Psoas muscle (tissue), 8 donors: ENCODE results near the gene SLC49A4. TPM values are rescaled to one million over a fixed set of nuclear protein-coding genes. Genes with fewer than 3 reads are reported as not detected.

Experiments
- ATAC-seq, 4 donors: fragments of 200-7000 bp; cut with Tn5 transposase; one replicate each; pipeline ENCODE4 v1.9.1; 2020; ENCODE audit warnings: moderate library complexity in 3 of 4, mild to moderate bottlenecking in 2 of 4
- DNase-seq, 2 donors: peaks; one replicate each; pipeline ENCODE4 v3.0.0-alpha.2; 2020
- H3K27ac ChIP-seq: fragments of 200-600 bp; one replicate; pipeline ENCODE4 v1.8.0; 2022
- H3K27me3 ChIP-seq, 3 donors: fragments of 200-600 bp in 1 of 3; one replicate each; pipeline versions ENCODE4 v1.6.1 to v1.8.0; 2013 to 2022; ENCODE audit warnings: low read length in 2 of 3, mild to moderate bottlenecking in 2 of 3, moderate library complexity in 1 of 3; ENCODE audit not compliant: insufficient read depth in 3 of 3
- H3K36me3 ChIP-seq, 2 donors: fragments of 200-600 bp in 1 of 2; one replicate each; pipeline versions ENCODE4 v1.6.1 to v1.8.0; 2013 to 2022; ENCODE audit warnings: low read depth in 1 of 2, mild to moderate bottlenecking in 1 of 2, moderate library complexity in 1 of 2; ENCODE audit not compliant: insufficient read depth in 1 of 2
- H3K4me1 ChIP-seq: fragments of 200-600 bp; one replicate; pipeline ENCODE4 v1.8.0; 2022
- H3K4me3 ChIP-seq: fragments of 200-600 bp; one replicate; pipeline ENCODE4 v1.8.0; 2022; ENCODE audit warnings: mild to moderate bottlenecking
- H3K9me3 ChIP-seq: fragments of 200-600 bp; one replicate; pipeline ENCODE4 v1.8.0; 2022
- WGBS, 3 donors: extraction: QIAGEN DNeasy Blood & Tissue Kit; methylation state at CpG; one replicate each; pipeline versions ENCODE4 v1.1.6 to v1.1.7; 2013; 5-methylcytosine and 5-hydroxymethylcytosine counted together
- intact Hi-C, 2 donors: fragments of 100-400 bp; cut with DNase I; formaldehyde crosslinking; loops; one replicate each; pipeline versions ENCODE4 v1.11.0 to v1.14.2; 2022
- polyA plus RNA-seq, 3 donors: library from polyadenylated mRNA; stranded (reverse); fragments of 200-250 nt; gene quantifications; one replicate each; pipeline ENCODE4 v1.2.3, GENCODE V29; 2013
- total RNA-seq, 4 donors: library from RNA; stranded (reverse); fragmentation: NEBNext Ultra II Directional in 2 of 4; extraction: Animal tissue kit (Norgen Biotek cat#: 25700) in 2 of 4; gene quantifications; one replicate each; pipeline versions ENCODE4 v1.2.1 to v1.2.4, GENCODE V29; 2021 to 2023
- TF ChIP-seq, protein P1 (sequence below): fragments of 200-600 bp; IDR thresholded peaks from one replicate; pipeline ENCODE4 v1.8.0; 2022; ENCODE audit warnings: antibody characterized with exemption
- donor health status: healthy with polysubstance abuse.
- donor health status: DM: no; HTN: no; CAD: no; lungs with moderate emphysema.
- donor health status: Bipolar disorder and iron deficiency.
- donor health status: healthy.
- donor health status: DM: yes; HTN: yes; CAD: no.
- donor health status: DM: no; HTN: no; CAD: no.
- donor health status: DM: no; HTN: no; CAD: no.
- donor health status: DM: yes; HTN: yes; CAD: no.

The SLC49A4 gene
- total and polyA plus RNA-seq, 7 donors: 12.5 to 44.2 (median 21.8) TPM

DNA sequence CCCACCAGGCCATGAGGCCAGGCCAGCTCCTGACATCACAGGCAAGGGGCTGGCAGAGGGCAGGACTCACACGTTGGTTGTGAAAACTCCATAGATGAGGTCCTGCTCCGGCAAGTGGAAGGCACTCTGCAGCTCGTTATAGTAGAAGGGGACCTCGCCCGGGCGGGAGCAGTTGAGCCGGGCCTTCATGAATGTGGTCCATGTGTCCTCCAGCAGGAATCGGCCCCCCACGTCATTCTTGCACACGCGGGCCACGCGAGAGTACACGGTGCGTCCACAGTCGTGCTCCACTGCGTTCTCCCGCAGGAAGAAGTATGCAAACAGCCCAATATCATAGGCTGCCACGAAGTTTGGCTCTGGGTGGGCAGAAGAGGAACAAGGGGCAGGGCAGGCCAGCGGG is 131.5 kb downstream of the SLC49A4 start:
- ATAC-seq (no peak), DNase-seq (no peak)
- TF ChIP-seq, protein P1, sequence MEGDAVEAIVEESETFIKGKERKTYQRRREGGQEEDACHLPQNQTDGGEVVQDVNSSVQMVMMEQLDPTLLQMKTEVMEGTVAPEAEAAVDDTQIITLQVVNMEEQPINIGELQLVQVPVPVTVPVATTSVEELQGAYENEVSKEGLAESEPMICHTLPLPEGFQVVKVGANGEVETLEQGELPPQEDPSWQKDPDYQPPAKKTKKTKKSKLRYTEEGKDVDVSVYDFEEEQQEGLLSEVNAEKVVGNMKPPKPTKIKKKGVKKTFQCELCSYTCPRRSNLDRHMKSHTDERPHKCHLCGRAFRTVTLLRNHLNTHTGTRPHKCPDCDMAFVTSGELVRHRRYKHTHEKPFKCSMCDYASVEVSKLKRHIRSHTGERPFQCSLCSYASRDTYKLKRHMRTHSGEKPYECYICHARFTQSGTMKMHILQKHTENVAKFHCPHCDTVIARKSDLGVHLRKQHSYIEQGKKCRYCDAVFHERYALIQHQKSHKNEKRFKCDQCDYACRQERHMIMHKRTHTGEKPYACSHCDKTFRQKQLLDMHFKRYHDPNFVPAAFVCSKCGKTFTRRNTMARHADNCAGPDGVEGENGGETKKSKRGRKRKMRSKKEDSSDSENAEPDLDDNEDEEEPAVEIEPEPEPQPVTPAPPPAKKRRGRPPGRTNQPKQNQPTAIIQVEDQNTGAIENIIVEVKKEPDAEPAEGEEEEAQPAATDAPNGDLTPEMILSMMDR: no peak
- Histone ChIP-seq H3K27me3 (peaks cover 0 to 25% (median 0%) of the 10 kb centered on the region in 3 donors), H3K36me3 (no peaks in the 10 kb centered on the region), H3K4me1 (no peaks in the 10 kb centered on the region), H3K4me3 (no peak overlapping the region), H3K9me3 (no peaks in the 10 kb centered on the region), H3K27ac (no peak overlapping the region)
- intact Hi-C loops: no loop called here
- WGBS, 3 donors: 90 to 92% (median 90%) methylated on average over 20 of the region's 20 CpGs

DNA sequence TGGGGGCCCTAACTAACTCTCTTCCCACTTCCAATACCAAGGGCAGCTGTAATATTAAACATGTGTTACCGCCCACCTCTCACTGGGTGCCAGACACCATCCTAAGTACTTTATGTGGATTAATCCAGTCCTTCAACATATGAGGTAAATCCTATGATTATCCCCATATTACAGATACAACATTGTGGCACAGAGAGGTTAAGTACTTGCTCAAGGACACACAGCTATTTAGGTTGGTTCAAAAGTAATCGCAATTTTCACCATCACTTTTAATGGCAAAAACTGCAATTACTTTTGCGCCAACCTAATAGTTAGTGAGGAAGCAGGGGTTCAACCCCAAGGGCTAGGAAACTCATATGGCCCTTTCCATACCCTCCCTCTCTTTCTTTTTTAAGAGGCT is 131.9 kb downstream of the SLC49A4 start:
- DNase-seq (no peak), ATAC-seq (no peak)
- no peaks in the 10 kb centered on the region for H3K9me3 ChIP-seq
- no peaks in the 10 kb centered on the region for H3K36me3 ChIP-seq
- WGBS, 3 donors: 97 to 99% (median 98%) methylated on average over 3 of the region's 3 CpGs
- no peak overlapping the region for H3K4me3 ChIP-seq
- TF ChIP-seq, protein P1: no peak
- intact Hi-C loops: no loop called here
- no peaks in the 10 kb centered on the region for H3K4me1 ChIP-seq
- no peak overlapping the region for H3K27ac ChIP-seq
- peaks cover 0 to 20% (median 0%) of the 10 kb centered on the region in 3 donors for H3K27me3 ChIP-seq

DNA sequence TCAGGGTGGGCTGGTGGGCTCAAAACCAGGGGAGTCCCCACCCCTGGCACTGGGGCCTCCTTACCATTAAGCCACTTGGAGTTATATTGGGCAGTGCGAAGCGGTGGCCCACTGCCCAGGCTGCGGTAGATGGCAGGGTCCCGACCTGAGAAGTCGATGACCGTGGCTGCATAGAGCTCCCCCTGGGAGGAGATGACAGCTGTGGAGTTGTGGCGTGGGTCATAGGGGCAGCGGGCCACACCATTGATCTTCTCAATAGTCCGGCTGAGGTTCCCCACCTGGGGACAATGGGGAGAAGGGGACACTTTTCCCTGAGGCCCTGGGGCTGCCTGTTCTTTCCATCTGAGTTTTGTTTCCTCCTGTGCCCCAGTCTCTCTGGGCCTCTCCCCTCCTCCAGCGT is 132.9 kb downstream of the SLC49A4 start:
- Histone ChIP-seq H3K27ac (no peak overlapping the region), H3K36me3 (no peaks in the 10 kb centered on the region), H3K4me3 (no peak overlapping the region), H3K9me3 (no peaks in the 10 kb centered on the region), H3K4me1 (no peaks in the 10 kb centered on the region), H3K27me3 (peaks cover 0 to 12% (median 0%) of the 10 kb centered on the region in 3 donors)
- intact Hi-C loops: no loop called here
- 79 to 86% (median 85%) methylated on average over 9 to 10 of the region's 10 CpGs for WGBS, 3 donors
- TF ChIP-seq, protein P1: no peak
- no peak for ATAC-seq
- no peak for DNase-seq

DNA sequence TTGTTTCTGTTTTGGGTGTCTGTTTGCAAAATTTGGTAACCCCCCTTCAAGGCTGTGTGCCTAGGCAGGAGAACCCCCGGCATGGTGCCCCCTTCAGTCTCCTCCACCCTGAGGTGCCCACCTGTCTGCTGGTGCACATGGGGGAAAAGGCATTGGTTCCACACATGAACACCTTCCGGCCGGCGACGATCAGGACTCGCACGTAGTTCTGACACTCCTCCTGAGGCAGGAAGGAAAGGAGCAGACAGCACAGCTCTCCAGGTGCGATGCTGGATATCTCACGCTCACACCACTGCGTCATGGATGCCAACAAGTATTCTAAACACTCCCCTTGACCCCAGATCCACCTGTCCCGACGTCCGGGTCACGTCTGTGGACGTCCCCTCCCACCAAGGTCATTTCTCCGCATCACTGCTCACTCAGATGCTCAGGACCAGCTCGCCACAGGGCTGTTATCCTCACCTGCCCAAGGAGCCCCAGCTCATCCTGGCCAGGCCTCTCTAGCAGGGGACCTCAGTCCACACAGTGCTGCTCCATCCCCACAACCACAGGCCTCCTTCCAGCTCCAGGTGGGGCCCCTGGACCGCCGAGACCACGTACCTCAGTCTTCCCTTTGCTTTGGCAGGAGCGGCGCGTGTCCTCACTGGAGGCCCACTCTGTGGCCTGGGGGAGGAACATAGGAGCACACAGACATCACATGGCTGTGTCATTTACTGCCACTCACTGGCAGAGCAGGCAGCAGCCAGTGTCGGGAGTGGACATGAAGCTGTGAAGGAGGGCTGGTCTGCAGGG is 133.7 kb downstream of the SLC49A4 start:
- DNase-seq (no peak), ATAC-seq (no peak)
- Histone ChIP-seq H3K27me3 (peaks cover 0 to 4% (median 0%) of the 10 kb centered on the region in 3 donors), H3K4me1 (no peaks in the 10 kb centered on the region), H3K9me3 (no peaks in the 10 kb centered on the region), H3K36me3 (no peaks in the 10 kb centered on the region), H3K4me3 (no peak overlapping the region), H3K27ac (no peak overlapping the region)
- intact Hi-C loops: no loop called here
- TF ChIP-seq, protein P1: no peak
- WGBS, 3 donors: 87 to 88% (median 88%) methylated on average over 24 of the region's 24 CpGs
